Ovary (tissue), 3 donors: ENCODE measurements around the gene LCN6.

Source experiments
- CTCF ChIP-seq, 3 donors: fragments of 450-650 bp in 2 of 3; fragments of 200-600 bp in 1 of 3; IDR thresholded peaks; one replicate each; pipeline versions ENCODE4 v1.5.1 to v1.8.0; 2016 to 2022; ENCODE audit warnings: antibody characterized with exemption in 3 of 3, mild to moderate bottlenecking in 1 of 3
- POLR2A ChIP-seq: fragments of 450-650 bp; IDR thresholded peaks from one replicate; pipeline ENCODE4 v1.6.1; 2017; ENCODE audit warnings: antibody characterized with exemption, mild to moderate bottlenecking, moderate library complexity
- donor health status: DM: no; HTN: no; CAD: no.

GRCh38 chr9:136786451-136786850 is 38.1 kb upstream of the LCN6 start:
- no peak for TF ChIP-seq POLR2A
- TF ChIP-seq CTCF (IDR thresholded peaks at IDR 0.05), result no peak
